DOHH2 (cell line): ENCODE results near the gene DDR2.

Source experiments
- H3F3A ChIP-seq: fragments of 200-600 bp; sonication (generic), shearing (Covaris generic); 2 replicates; pipeline ENCODE4 v1.6.0; 2016; ENCODE audit warnings: antibody characterized with exemption, mild to moderate bottlenecking; ENCODE audit not compliant: control insufficient read depth, insufficient read depth
- H3K27ac ChIP-seq: fragments of 200-600 bp; sonication (generic); 2 replicates; pipeline ENCODE4 v1.5.1; 2014; ENCODE audit warnings: low read depth, mild to moderate bottlenecking, low read length, moderate library complexity
- H3K27me3 ChIP-seq: fragments of 200-600 bp; sonication (generic); 2 replicates; pipeline ENCODE4 v1.6.1; 2014; ENCODE audit warnings: mild to moderate bottlenecking, low read length, mixed read lengths; ENCODE audit not compliant: control insufficient read depth
- H3K36me3 ChIP-seq: fragments of 200-600 bp; sonication (generic); 2 replicates; pipeline ENCODE4 v1.6.1; 2014; ENCODE audit warnings: mild to moderate bottlenecking, low read length, moderate library complexity, mixed read lengths; ENCODE audit not compliant: control insufficient read depth
- H3K4me1 ChIP-seq: fragments of 200-600 bp; sonication (generic); 2 replicates; pipeline ENCODE4 v1.6.1; 2014; ENCODE audit warnings: mild to moderate bottlenecking, low read length, mixed read lengths; ENCODE audit not compliant: control insufficient read depth
- H3K4me2 ChIP-seq: fragments of 200-600 bp; sonication (generic); 2 replicates; pipeline ENCODE4 v1.6.0; 2014; ENCODE audit warnings: mild to moderate bottlenecking, low read length, moderate library complexity
- H3K4me3 ChIP-seq: fragments of 200-600 bp; sonication (generic); 2 replicates; pipeline ENCODE4 v1.5.1; 2014; ENCODE audit warnings: mild to moderate bottlenecking, low read length, mixed read lengths
- H3K79me2 ChIP-seq: fragments of 200-600 bp; sonication (generic); 2 replicates; pipeline ENCODE4 v1.6.1; 2014; ENCODE audit warnings: mild to moderate bottlenecking, low read length, mixed read lengths; ENCODE audit not compliant: control insufficient read depth
- H3K9me2 ChIP-seq: fragments of 200-600 bp; sonication (generic); replicated peaks from 2 replicates; pipeline ENCODE4 v1.6.1; 2014; ENCODE audit warnings: mild to moderate bottlenecking, low read length, mixed read lengths; ENCODE audit not compliant: control insufficient read depth
- H3K9me3 ChIP-seq: fragments of 200-600 bp; sonication (generic); 2 replicates; pipeline ENCODE4 v1.6.1; 2014; ENCODE audit warnings: antibody characterized with exemption, low read length, mixed read lengths; ENCODE audit not compliant: control insufficient read depth, insufficient read depth
- H4K20me1 ChIP-seq: fragments of 200-600 bp; sonication (generic); 2 replicates; pipeline ENCODE4 v1.6.0; 2014; ENCODE audit warnings: low read depth, mild to moderate bottlenecking, antibody characterized with exemption, low read length, moderate library complexity; ENCODE audit not compliant: control insufficient read depth, insufficient read depth
- EZH2phosphoT487 ChIP-seq: fragments of 200-600 bp; sonication (generic); IDR thresholded peaks from 2 replicates; pipeline ENCODE4 v1.6.1; 2017; ENCODE audit warnings: borderline replicate concordance, mild to moderate bottlenecking, antibody characterized with exemption, low read length, moderate library complexity, mixed read lengths
- TF ChIP-seq, protein P1 (sequence below): fragments of 200-600 bp; sonication (generic); IDR thresholded peaks from one replicate; pipeline ENCODE4 v1.5.1; 2014; ENCODE audit warnings: antibody characterized with exemption, mild to moderate bottlenecking, low read depth, low read length; ENCODE audit not compliant: poor library complexity, severe bottlenecking

The DDR2 gene

DNA sequence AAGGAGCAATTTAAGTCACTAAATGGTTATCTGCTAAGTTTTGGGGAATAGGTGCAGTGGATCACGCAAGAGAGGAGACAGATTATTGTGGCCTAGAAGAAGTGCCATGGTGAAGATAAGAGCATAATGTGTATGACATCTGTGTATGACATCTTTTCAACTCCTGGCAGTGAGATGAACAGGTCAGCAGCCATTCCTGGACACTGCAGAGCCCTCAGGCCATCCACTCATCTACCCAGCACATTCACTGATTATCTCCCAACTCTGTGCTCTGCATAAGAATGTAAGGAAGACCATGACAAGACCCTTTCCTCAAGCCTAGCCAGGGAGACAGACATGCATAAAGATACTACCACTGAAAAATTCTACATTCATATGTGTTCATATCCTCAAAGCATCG lies 73.7 kb downstream of the DDR2 start:
- Histone ChIP-seq H3F3A (no peaks in the 10 kb centered on the region), H3K36me3 (no peaks in the 10 kb centered on the region), H3K9me3 (no peaks in the 10 kb centered on the region), H3K9me2 (no peaks in the 10 kb centered on the region), H3K4me1 (no peaks in the 10 kb centered on the region), H3K4me2 (no peak overlapping the region), H3K27me3 (no peaks in the 10 kb centered on the region; the same call in 1 of the 2 replicates), H3K4me3 (no peak overlapping the region), H3K79me2 (no peaks in the 10 kb centered on the region), H4K20me1 (no peaks in the 10 kb centered on the region), H3K27ac (no peak overlapping the region)
- TF ChIP-seq, protein P1, sequence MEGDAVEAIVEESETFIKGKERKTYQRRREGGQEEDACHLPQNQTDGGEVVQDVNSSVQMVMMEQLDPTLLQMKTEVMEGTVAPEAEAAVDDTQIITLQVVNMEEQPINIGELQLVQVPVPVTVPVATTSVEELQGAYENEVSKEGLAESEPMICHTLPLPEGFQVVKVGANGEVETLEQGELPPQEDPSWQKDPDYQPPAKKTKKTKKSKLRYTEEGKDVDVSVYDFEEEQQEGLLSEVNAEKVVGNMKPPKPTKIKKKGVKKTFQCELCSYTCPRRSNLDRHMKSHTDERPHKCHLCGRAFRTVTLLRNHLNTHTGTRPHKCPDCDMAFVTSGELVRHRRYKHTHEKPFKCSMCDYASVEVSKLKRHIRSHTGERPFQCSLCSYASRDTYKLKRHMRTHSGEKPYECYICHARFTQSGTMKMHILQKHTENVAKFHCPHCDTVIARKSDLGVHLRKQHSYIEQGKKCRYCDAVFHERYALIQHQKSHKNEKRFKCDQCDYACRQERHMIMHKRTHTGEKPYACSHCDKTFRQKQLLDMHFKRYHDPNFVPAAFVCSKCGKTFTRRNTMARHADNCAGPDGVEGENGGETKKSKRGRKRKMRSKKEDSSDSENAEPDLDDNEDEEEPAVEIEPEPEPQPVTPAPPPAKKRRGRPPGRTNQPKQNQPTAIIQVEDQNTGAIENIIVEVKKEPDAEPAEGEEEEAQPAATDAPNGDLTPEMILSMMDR: no peak
- TF ChIP-seq EZH2phosphoT487: no peak

DNA sequence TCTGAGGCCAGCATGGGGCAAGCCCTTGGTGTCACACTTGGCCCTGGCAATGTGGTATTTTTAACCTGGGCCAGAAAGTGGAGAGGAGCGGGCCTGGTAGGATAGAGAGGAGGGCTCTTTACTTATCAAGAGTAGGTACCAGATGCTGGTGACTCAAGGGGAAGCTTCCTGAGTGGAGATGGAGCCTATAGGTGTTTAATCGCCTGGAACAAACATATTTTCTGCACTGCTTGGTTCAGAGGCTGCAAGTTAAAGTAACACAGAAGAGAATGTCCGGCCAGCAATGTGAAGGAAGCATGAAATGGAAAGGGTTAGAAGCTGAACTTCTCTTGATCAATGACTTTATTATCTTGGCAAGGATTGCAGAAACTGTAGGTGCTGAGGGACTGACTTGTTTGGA lies 74.3 kb downstream of the DDR2 start:
- H3K9me3 ChIP-seq: no peaks in the 10 kb centered on the region
- H3K36me3 ChIP-seq: no peaks in the 10 kb centered on the region
- no peaks in the 10 kb centered on the region; the same call in 1 of the 2 replicates for H3K27me3 ChIP-seq
- no peak for TF ChIP-seq EZH2phosphoT487
- TF ChIP-seq, protein P1: no peak
- no peak overlapping the region for H3K27ac ChIP-seq
- no peak overlapping the region for H3K4me2 ChIP-seq
- H4K20me1 ChIP-seq: no peaks in the 10 kb centered on the region
- H3K4me3 ChIP-seq: no peak overlapping the region
- no peaks in the 10 kb centered on the region for H3K9me2 ChIP-seq
- no peaks in the 10 kb centered on the region for H3K79me2 ChIP-seq
- H3F3A ChIP-seq: no peaks in the 10 kb centered on the region
- no peaks in the 10 kb centered on the region for H3K4me1 ChIP-seq

DNA sequence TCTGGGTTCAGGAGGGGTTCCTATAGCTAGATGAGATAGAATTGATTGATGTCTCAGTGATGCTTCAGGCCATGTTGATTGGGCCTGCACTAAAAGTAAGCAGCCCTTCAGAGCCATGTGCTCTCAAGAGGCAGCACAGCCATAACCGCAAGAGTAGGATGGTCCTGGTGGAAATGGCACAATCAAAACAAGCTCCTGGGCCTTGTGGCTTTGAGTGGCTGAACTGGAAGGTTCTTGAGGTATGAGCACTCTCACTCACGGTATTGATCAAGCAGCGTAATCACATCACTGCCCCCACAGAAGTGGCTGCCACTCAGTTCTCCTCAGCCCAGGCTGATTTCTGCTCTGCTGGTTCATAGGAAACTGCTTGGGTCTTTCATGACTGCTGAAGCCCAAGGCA lies 76.0 kb downstream of the DDR2 start:
- no peak for TF ChIP-seq EZH2phosphoT487
- TF ChIP-seq, protein P1: no peak
- H3K79me2 ChIP-seq: no peaks in the 10 kb centered on the region
- no peak overlapping the region for H3K27ac ChIP-seq
- no peaks in the 10 kb centered on the region for H3K27me3 ChIP-seq
- no peaks in the 10 kb centered on the region for H4K20me1 ChIP-seq
- H3K9me3 ChIP-seq: no peaks in the 10 kb centered on the region
- H3K4me1 ChIP-seq: no peaks in the 10 kb centered on the region
- no peaks in the 10 kb centered on the region for H3K9me2 ChIP-seq
- no peaks in the 10 kb centered on the region for H3F3A ChIP-seq
- no peak overlapping the region for H3K4me3 ChIP-seq
- H3K36me3 ChIP-seq: no peaks in the 10 kb centered on the region
- no peak overlapping the region for H3K4me2 ChIP-seq
